Suprapubic skin (tissue), 4 donors: ENCODE data around the gene CNTN4.

Source experiments
- CTCF ChIP-seq, 2 donors: fragments of 200-600 bp in 1 of 2; fragments of 450-650 bp in 1 of 2; sonication (generic) in 1 of 2; IDR thresholded peaks; one replicate each; pipeline ENCODE4 v1.5.1; 2016 to 2019; ENCODE audit warnings: antibody characterized with exemption in 2 of 2, mild to moderate bottlenecking in 1 of 2, moderate library complexity in 1 of 2
- POLR2A ChIP-seq, 2 donors: fragments of 450-650 bp; IDR thresholded peaks; one replicate each; pipeline ENCODE4 v1.6.1; 2017; ENCODE audit warnings: antibody characterized with exemption in 2 of 2, mild to moderate bottlenecking in 2 of 2, moderate library complexity in 2 of 2
- POLR2AphosphoS5 ChIP-seq, 3 donors: sonication (generic); formaldehyde crosslinking; IDR thresholded peaks; one replicate each; pipeline ENCODE4 v1.6.1; 2017; ENCODE audit warnings: antibody characterized with exemption in 3 of 3

- TF ChIP-seq CTCF (IDR thresholded peaks at IDR 0.05) (no peak), POLR2A (IDR thresholded peaks at IDR 0.05) (no peak), POLR2AphosphoS5 (IDR thresholded peaks at IDR 0.05) (no peak)
Measured at GRCh38 chr3:2950159-2950558, 851.5 kb downstream of the CNTN4 start.
